ENCODE results near the gene GSE1.

The GSE1 gene

GRCh38 chr16:85717393-85718152, 104.5 kb downstream of the GSE1 start:
- Histone ChIP-seq H2BK5ac (ENCODE audit: low read depth, low read length, poor library complexity, severe bottlenecking) (no peak overlapping the region), H3K27ac (ENCODE audit: low read length, poor library complexity, severe bottlenecking) (no peak overlapping the region), H2AFZ (ENCODE audit: low read depth, low read length) (no peak overlapping the region), H3K18ac (ENCODE audit: low read depth in 1 of 2, low read length in 2 of 2) (peak overlapping the region in 1 of 2 experiments; percentile 24), H4K91ac (ENCODE audit: low read length) (peak overlapping the region; percentile 41), H3K23ac (ENCODE audit: low read length in 2 of 2) (no peak overlapping the region), H3K4me3 (ENCODE audit: insufficient read depth in 1 of 2, low read depth in 1 of 2, low read length in 2 of 2) (no peak overlapping the region), H2AK5ac (ENCODE audit: low read length, severe bottlenecking) (no peak overlapping the region), H3K4me1 (ENCODE audit: control insufficient read depth, insufficient read depth, low read depth, low read length) (peaks cover 7% of the 10 kb centered on the region), H3K9me3 (ENCODE audit: control insufficient read depth, low read length) (peaks cover under 1% of the 10 kb centered on the region), H3K27me3 (ENCODE audit: control insufficient read depth in 1 of 2, insufficient read depth in 1 of 2, low read length in 2 of 2) (peaks cover 34 to 48% of the 10 kb centered on the region in 2 experiments), H2BK15ac (ENCODE audit: low read depth, poor library complexity, severe bottlenecking) (no peak overlapping the region), H3K4me2 (ENCODE audit: low read length, poor library complexity, severe bottlenecking) (no peak overlapping the region), H2BK120ac (ENCODE audit: low read depth, low read length) (no peak overlapping the region), H2BK12ac (ENCODE audit: low read length in 2 of 2) (peak overlapping the region in 1 of 2 experiments; percentile 76), H3K4ac (ENCODE audit: low read depth in 1 of 2, low read length in 2 of 2) (no peak overlapping the region), H3K79me1 (replicated peaks; ENCODE audit: low read length, poor library complexity, severe bottlenecking) (no peaks in the 10 kb centered on the region), H3K9ac (ENCODE audit: low read length) (no peak overlapping the region), H3K14ac (ENCODE audit: low read length in 2 of 2) (peak overlapping the region in 1 of 2 experiments; percentile 35), H3K36me3 (ENCODE audit: control insufficient read depth in 1 of 2, insufficient read depth in 2 of 2, low read depth in 1 of 2, low read length in 2 of 2) (no peaks in the 10 kb centered on the region), H4K8ac (ENCODE audit: low read length) (peak overlapping the region; percentile 84)
- WGBS, result 44% methylated on average over 16 of the region's 21 CpGs
- DNase-seq, result peak; percentile 65

- WGBS, result 48% methylated on average over 6 of the region's 6 CpGs
- peaks cover 7% of the 10 kb centered on the region for H3K4me1 ChIP-seq (ENCODE audit: control insufficient read depth, insufficient read depth, low read depth, low read length)
- H2BK12ac ChIP-seq (ENCODE audit: low read length in 2 of 2), result no peak overlapping the region
These were observed 105.0 kb downstream of the GSE1 start for GRCh38 chr16:85718153-85718477.

GRCh38 chr16:85718682-85719081, 105.6 kb downstream of the GSE1 start:
- Histone ChIP-seq H4K91ac (ENCODE audit: low read length) (no peak overlapping the region), H2BK15ac (ENCODE audit: low read depth, poor library complexity, severe bottlenecking) (no peak overlapping the region), H3K4me2 (ENCODE audit: low read length, poor library complexity, severe bottlenecking) (no peak overlapping the region), H4K8ac (ENCODE audit: low read length) (no peak overlapping the region), H2AFZ (ENCODE audit: low read depth, low read length) (no peak overlapping the region), H2BK12ac (ENCODE audit: low read length in 2 of 2) (no peak overlapping the region), H3K4me3 (ENCODE audit: insufficient read depth in 1 of 2, low read depth in 1 of 2, low read length in 2 of 2) (no peak overlapping the region), H3K27me3 (ENCODE audit: control insufficient read depth in 1 of 2, insufficient read depth in 1 of 2, low read length in 2 of 2) (peaks cover 35 to 43% of the 10 kb centered on the region in 2 experiments), H3K23ac (ENCODE audit: low read length in 2 of 2) (no peak overlapping the region), H3K4me1 (ENCODE audit: control insufficient read depth, insufficient read depth, low read depth, low read length) (peaks cover 7% of the 10 kb centered on the region), H3K9me3 (ENCODE audit: control insufficient read depth, low read length) (no peaks in the 10 kb centered on the region), H2BK5ac (ENCODE audit: low read depth, low read length, poor library complexity, severe bottlenecking) (no peak overlapping the region), H3K14ac (ENCODE audit: low read length in 2 of 2) (no peak overlapping the region), H3K18ac (ENCODE audit: low read depth in 1 of 2, low read length in 2 of 2) (no peak overlapping the region), H2AK5ac (ENCODE audit: low read length, severe bottlenecking) (no peak overlapping the region), H3K79me1 (replicated peaks; ENCODE audit: low read length, poor library complexity, severe bottlenecking) (no peaks in the 10 kb centered on the region), H3K36me3 (ENCODE audit: control insufficient read depth in 1 of 2, insufficient read depth in 2 of 2, low read depth in 1 of 2, low read length in 2 of 2) (no peaks in the 10 kb centered on the region), H2BK120ac (ENCODE audit: low read depth, low read length) (no peak overlapping the region), H3K4ac (ENCODE audit: low read depth in 1 of 2, low read length in 2 of 2) (no peak overlapping the region), H3K9ac (ENCODE audit: low read length) (no peak overlapping the region), H3K27ac (ENCODE audit: low read length, poor library complexity, severe bottlenecking) (no peak overlapping the region)
- DNase-seq, result peak; percentile 25
- WGBS, result 44% methylated on average over 11 of the region's 11 CpGs

More at GRCh38 chr16:85718153-85718477, 105.0 kb downstream of the GSE1 start:
- no peak overlapping the region for H2BK120ac ChIP-seq (ENCODE audit: low read depth, low read length)
- no peaks in the 10 kb centered on the region for H3K9me3 ChIP-seq (ENCODE audit: control insufficient read depth, low read length)
- H3K4ac ChIP-seq (ENCODE audit: low read depth in 1 of 2, low read length in 2 of 2), result no peak overlapping the region
- peaks cover 34 to 43% of the 10 kb centered on the region in 2 experiments for H3K27me3 ChIP-seq (ENCODE audit: control insufficient read depth in 1 of 2, insufficient read depth in 1 of 2, low read length in 2 of 2)
- no peak overlapping the region for H2AK5ac ChIP-seq (ENCODE audit: low read length, severe bottlenecking)
- no peak overlapping the region for H2AFZ ChIP-seq (ENCODE audit: low read depth, low read length)
- H3K9ac ChIP-seq (ENCODE audit: low read length), result no peak overlapping the region
- no peak overlapping the region for H3K4me2 ChIP-seq (ENCODE audit: low read length, poor library complexity, severe bottlenecking)
- H3K4me3 ChIP-seq (ENCODE audit: insufficient read depth in 1 of 2, low read depth in 1 of 2, low read length in 2 of 2), result no peak overlapping the region
- no peak overlapping the region for H2BK15ac ChIP-seq (ENCODE audit: low read depth, poor library complexity, severe bottlenecking)
- H2BK5ac ChIP-seq (ENCODE audit: low read depth, low read length, poor library complexity, severe bottlenecking), result no peak overlapping the region
- no peak for DNase-seq
- H3K23ac ChIP-seq (ENCODE audit: low read length in 2 of 2), result no peak overlapping the region
- no peak overlapping the region for H3K14ac ChIP-seq (ENCODE audit: low read length in 2 of 2)
- no peak overlapping the region for H4K91ac ChIP-seq (ENCODE audit: low read length)
- no peaks in the 10 kb centered on the region for H3K36me3 ChIP-seq (ENCODE audit: control insufficient read depth in 1 of 2, insufficient read depth in 2 of 2, low read depth in 1 of 2, low read length in 2 of 2)
- H3K18ac ChIP-seq (ENCODE audit: low read depth in 1 of 2, low read length in 2 of 2), result no peak overlapping the region
- no peaks in the 10 kb centered on the region for H3K79me1 ChIP-seq (replicated peaks; ENCODE audit: low read length, poor library complexity, severe bottlenecking)
- H3K27ac ChIP-seq (ENCODE audit: low read length, poor library complexity, severe bottlenecking), result no peak overlapping the region
- no peak overlapping the region for H4K8ac ChIP-seq (ENCODE audit: low read length)

GRCh38 chr16:85719605-85720301, 106.6 kb downstream of the GSE1 start:
- Histone ChIP-seq H3K14ac (ENCODE audit: low read length in 2 of 2) (no peak overlapping the region), H3K4ac (ENCODE audit: low read depth in 1 of 2, low read length in 2 of 2) (no peak overlapping the region), H3K18ac (ENCODE audit: low read depth in 1 of 2, low read length in 2 of 2) (no peak overlapping the region), H2BK120ac (ENCODE audit: low read depth, low read length) (no peak overlapping the region), H3K4me1 (ENCODE audit: control insufficient read depth, insufficient read depth, low read depth, low read length) (peaks cover 7% of the 10 kb centered on the region), H4K91ac (ENCODE audit: low read length) (no peak overlapping the region), H3K4me3 (ENCODE audit: insufficient read depth in 1 of 2, low read depth in 1 of 2, low read length in 2 of 2) (no peak overlapping the region), H2BK15ac (ENCODE audit: low read depth, poor library complexity, severe bottlenecking) (no peak overlapping the region), H3K9ac (ENCODE audit: low read length) (no peak overlapping the region), H2BK5ac (ENCODE audit: low read depth, low read length, poor library complexity, severe bottlenecking) (no peak overlapping the region), H4K8ac (ENCODE audit: low read length) (no peak overlapping the region), H2AFZ (ENCODE audit: low read depth, low read length) (no peak overlapping the region), H3K27ac (ENCODE audit: low read length, poor library complexity, severe bottlenecking) (no peak overlapping the region), H3K4me2 (ENCODE audit: low read length, poor library complexity, severe bottlenecking) (no peak overlapping the region), H2BK12ac (ENCODE audit: low read length in 2 of 2) (no peak overlapping the region), H2AK5ac (ENCODE audit: low read length, severe bottlenecking) (no peak overlapping the region), H3K27me3 (ENCODE audit: control insufficient read depth in 1 of 2, insufficient read depth in 1 of 2, low read length in 2 of 2) (peaks cover 33 to 45% of the 10 kb centered on the region in 2 experiments), H3K9me3 (ENCODE audit: control insufficient read depth, low read length) (no peaks in the 10 kb centered on the region), H3K79me1 (replicated peaks; ENCODE audit: low read length, poor library complexity, severe bottlenecking) (no peaks in the 10 kb centered on the region), H3K36me3 (ENCODE audit: control insufficient read depth in 1 of 2, insufficient read depth in 2 of 2, low read depth in 1 of 2, low read length in 2 of 2) (no peaks in the 10 kb centered on the region), H3K23ac (ENCODE audit: low read length in 2 of 2) (no peak overlapping the region)
- DNase-seq, result no peak
- WGBS, result 93% methylated on average over 10 of the region's 11 CpGs

Data from mesenchymal stem cell (in vitro differentiated cells and primary cell).